Astrocyte of the cerebellum (primary cell): Measurements from ENCODE around the gene HMGB1.
A peak's percentile ranks its signal among the peaks of the same experiment; 100 is the strongest.

ENCODE experiments used
- DNase-seq: peaks from one replicate; pipeline ENCODE4 v3.0.0-alpha.2; 2011; ENCODE audit warnings: low read depth
- H3K4me3 ChIP-seq: 2 replicates; pipeline ENCODE4 v1.5.1; 2011; ENCODE audit warnings: mild to moderate bottlenecking, low read depth, low read length, moderate library complexity
- in situ Hi-C: cut with HindIII; loops from 2 replicates; pipeline ENCODE4 v1.10.0; 2017; ENCODE audit warnings: low sequenced_read_pairs
- TF ChIP-seq, protein P1 (sequence below): IDR thresholded peaks from 2 replicates; pipeline ENCODE4 v1.5.1; 2012; ENCODE audit warnings: low read length, low read depth, moderate library complexity, mild to moderate bottlenecking; ENCODE audit errors: missing control alignments

Gene HMGB1

DNA sequence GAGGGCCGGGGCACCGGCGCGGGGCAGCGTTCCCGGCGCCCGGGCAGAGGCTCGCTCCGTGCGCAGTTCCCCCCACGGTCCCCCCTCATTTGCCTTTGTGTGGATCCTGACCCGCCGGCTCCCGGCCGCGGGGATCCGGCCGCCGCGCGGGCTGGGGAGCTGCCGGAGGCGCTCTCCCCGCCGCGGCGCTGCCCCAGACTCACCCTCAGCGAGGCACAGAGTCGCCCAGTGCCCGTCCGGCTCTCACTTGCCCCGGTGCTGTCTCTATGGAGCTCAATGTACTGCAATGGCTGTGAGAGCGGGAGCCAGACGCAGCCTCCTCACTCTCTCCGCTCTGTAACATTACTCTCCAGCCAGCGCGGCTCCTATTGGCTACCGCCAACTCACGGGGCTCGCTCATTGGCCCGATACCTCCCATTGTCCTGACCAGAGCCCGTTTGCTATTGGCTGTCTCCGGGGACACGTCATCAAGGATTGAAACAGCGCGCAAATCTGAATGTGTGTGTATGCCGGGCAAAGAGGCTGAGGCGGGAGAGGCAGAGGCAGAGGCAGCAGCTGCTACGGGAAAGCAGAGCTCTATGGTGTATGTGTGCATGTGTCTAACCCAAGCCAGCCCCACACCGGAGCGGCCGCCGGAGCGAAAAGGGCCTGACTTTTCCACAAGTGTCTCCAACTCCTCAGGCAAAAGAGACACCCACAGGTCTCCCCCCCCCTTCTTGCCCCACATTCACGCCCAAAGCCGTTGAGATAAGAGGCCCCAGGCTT lies at the start of gene HMGB1:
TSS of gene HMGB1 (minus strand) at position 344 of the 765 bp plus-strand sequence. CDS start 2,256 bp downstream, outside the sequence.
- peak; percentile 98 for DNase-seq
- in situ Hi-C loops = no loop called here
- peak within 1 kb of the TSS; percentile 72 for H3K4me3 ChIP-seq
- TF ChIP-seq, protein P1, sequence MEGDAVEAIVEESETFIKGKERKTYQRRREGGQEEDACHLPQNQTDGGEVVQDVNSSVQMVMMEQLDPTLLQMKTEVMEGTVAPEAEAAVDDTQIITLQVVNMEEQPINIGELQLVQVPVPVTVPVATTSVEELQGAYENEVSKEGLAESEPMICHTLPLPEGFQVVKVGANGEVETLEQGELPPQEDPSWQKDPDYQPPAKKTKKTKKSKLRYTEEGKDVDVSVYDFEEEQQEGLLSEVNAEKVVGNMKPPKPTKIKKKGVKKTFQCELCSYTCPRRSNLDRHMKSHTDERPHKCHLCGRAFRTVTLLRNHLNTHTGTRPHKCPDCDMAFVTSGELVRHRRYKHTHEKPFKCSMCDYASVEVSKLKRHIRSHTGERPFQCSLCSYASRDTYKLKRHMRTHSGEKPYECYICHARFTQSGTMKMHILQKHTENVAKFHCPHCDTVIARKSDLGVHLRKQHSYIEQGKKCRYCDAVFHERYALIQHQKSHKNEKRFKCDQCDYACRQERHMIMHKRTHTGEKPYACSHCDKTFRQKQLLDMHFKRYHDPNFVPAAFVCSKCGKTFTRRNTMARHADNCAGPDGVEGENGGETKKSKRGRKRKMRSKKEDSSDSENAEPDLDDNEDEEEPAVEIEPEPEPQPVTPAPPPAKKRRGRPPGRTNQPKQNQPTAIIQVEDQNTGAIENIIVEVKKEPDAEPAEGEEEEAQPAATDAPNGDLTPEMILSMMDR = no peak

DNA sequence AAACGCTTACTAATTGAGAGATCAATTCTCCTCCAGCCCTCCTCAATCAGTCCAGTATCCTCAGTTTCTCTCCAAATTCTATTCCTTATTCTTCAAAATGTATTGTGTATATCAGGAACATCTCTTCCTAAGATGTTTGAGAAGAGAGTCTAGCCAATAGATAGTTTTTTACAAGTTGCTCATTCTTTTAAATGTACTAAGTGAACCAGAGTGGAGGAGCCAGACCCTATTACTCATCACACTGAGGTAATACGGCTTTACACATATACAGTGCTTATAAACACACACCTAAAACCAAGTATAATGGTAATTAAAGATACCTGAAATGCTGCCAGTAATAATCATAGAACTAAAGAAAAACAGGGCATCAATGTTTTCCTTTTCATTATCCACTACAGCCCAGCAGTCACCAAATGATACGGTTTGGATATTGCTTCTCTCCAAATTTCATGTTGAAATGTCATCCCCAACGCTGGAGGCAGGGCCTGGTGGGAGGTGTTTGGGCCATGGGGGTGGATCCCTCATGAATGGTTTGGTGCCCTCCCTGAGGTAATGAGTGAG lies 45.2 kb upstream of the HMGB1 start:
- TF ChIP-seq, protein P1 = no peak
- H3K4me3 ChIP-seq = no peak overlapping the region
- DNase-seq = no peak
- in situ Hi-C loops = no loop called here

DNA sequence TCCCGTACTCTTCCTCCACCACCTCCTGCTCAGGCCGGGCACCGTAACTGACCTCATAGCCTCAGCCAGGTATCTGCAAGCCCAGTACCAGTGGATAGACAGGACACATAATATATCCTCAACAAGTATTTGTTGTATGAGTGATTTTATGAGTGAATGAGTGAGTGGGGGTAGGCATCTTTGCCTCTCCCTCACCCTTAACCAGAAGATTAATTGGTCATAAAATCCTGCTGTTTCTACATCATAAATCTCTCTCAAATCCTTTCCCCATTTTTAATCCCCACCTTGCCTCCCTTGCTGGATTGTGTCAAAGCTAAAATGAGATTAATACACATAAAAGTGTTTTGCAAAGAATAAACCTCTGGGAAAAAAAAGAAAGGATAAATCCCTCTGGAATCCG lies 44.4 kb upstream of the HMGB1 start:
- DNase-seq = no peak

DNA sequence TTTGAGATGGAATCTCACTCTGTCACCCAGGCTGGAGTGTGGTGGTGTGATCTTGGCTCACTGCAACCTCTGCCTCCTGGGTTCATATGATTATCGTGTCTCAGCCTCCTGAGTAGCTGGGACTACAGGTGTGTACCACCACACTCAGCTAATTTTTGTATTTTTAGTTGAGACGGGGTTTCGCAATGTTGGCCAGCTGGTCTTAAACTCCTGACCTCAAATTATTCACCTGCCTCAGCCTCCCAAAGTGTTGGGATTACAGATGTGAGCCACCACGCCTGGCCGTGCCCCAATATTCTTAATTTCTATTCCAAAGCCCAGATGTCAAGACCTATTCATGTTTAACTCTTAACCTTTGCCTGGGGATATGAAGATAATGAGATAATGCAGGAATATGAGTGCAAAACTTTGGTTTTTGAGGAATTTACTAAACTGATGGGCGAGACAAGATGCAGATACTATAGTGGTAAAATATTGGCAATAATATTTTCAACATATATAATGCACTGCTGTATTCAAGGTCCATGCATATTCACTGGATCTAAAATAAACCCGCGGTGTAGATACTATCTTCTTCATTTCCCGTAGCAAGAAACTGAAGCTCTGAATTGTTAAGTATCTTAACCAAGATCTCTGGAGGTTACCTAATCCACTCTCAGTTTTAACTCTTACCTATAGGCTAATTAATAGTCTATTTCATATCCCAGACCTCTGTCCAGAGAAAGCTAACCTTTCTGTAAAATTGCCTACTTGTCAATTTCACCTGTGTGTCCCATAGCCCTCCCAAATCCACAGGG lies 43.7 kb upstream of the HMGB1 start:
- no peak for DNase-seq
- in situ Hi-C loops = no loop called here
- H3K4me3 ChIP-seq = no peak overlapping the region
- TF ChIP-seq, protein P1 = no peak

More for the DNA sequence above, 44.4 kb upstream of the HMGB1 start:
- in situ Hi-C loops = no loop called here
- TF ChIP-seq, protein P1 = no peak
- H3K4me3 ChIP-seq = no peak overlapping the region

DNA sequence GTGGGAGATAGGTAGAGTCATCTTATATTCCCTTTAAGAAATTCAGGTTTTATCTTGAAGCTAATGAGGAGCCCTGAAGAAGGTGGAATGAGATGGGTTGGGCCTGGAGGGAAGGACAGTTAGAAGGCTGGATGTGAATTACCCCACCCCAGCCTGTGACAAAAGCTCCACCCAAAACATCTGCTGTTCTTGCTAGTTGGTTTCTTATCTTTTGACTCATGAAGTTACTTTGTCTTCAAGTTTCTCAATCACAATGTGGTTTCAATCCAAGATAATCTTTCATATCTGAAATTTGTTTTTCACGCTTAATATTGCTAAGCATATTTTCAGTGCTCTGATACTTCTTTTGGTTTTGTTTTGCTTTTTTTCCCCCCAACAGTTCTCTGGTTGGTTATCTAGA lies 38.3 kb upstream of the HMGB1 start:
- peak; percentile 3 for DNase-seq
- H3K4me3 ChIP-seq = no peak overlapping the region
- in situ Hi-C loops = no loop called here
- TF ChIP-seq, protein P1 = no peak

DNA sequence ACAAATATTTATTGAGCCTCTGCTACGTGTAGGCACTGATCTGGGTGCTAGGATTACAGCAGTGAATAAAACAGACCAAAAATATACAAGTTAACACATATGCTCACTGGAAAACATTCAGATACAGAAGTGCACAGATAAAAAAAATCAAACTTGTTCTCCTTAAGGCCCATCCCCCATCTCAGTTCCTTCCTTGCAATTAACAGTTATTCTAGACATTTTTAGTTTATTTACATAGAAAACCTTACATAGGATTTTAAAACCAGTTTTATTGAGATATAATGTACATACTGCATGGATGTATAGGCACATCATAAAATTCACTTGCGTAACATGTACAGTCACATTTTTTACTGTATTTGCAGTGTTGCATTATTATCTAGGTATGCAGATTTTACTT lies 36.5 kb upstream of the HMGB1 start:
- TF ChIP-seq, protein P1 = no peak
- no peak for DNase-seq
- H3K4me3 ChIP-seq = no peak overlapping the region
- in situ Hi-C loops = no loop called here
